Activated CD4-positive, alpha-beta T cell treated with anti-CD3 and anti-CD28 coated beads for 1 hour (primary cell): ENCODE data around the gene EGFL8.

Source experiments
- DNase-seq: peaks from one replicate; pipeline ENCODE4 v3.0.0-alpha.2; 2020

Gene EGFL8

GRCh38 chr6:32147401-32148132, 16.8 kb upstream of the EGFL8 start:
- no peak for DNase-seq

GRCh38 chr6:32148289-32149091, 15.9 kb upstream of the EGFL8 start:
- DNase-seq = peak; percentile 61

GRCh38 chr6:32149092-32149755, 15.2 kb upstream of the EGFL8 start:
- no peak for DNase-seq

GRCh38 chr6:32149932-32150870, 14.2 kb upstream of the EGFL8 start:
- DNase-seq = no peak

- no peak for DNase-seq
These were observed 13.1 kb upstream of the EGFL8 start for GRCh38 chr6:32151181-32151862.

- DNase-seq = no peak
These were observed 12.3 kb upstream of the EGFL8 start, which contains the start of gene PRRT1 for GRCh38 chr6:32151863-32152768. PRRT1 (minus strand) TSS chr6:32151939; CDS start chr6:32151827, 112 bp downstream.

- DNase-seq = no peak
These were observed 11.4 kb upstream of the EGFL8 start for GRCh38 chr6:32152769-32153563.

GRCh38 chr6:32153564-32154513, 10.6 kb upstream of the EGFL8 start, which contains the start of gene PPT2:
PPT2 (plus strand) TSS chr6:32154141; CDS start chr6:32154595, 454 bp downstream.
- peak; percentile 55 for DNase-seq

- DNase-seq = peak; percentile 50
These were observed 9.8 kb upstream of the EGFL8 start for GRCh38 chr6:32154514-32155161.

GRCh38 chr6:32156891-32157290, 7.5 kb upstream of the EGFL8 start:
- DNase-seq = no peak

GRCh38 chr6:32158052-32158451, 6.3 kb upstream of the EGFL8 start:
- DNase-seq = no peak

GRCh38 chr6:32163559-32164258, 686 bp upstream of the EGFL8 start:
- DNase-seq = no peak

GRCh38 chr6:32166411-32167061, 2.1 kb downstream of the EGFL8 start:
- DNase-seq = no peak

GRCh38 chr6:32167154-32167760, 2.9 kb downstream of the EGFL8 start:
- DNase-seq = no peak

GRCh38 chr6:32167761-32168262, 3.4 kb downstream of the EGFL8 start:
- no peak for DNase-seq

GRCh38 chr6:32168350-32168749, 4.0 kb downstream of the EGFL8 start:
- no peak for DNase-seq
